Astrocyte (in vitro differentiated cells and primary cell): ENCODE results near the gene CTR9.

Experiments used
- EZH2 ChIP-seq: IDR thresholded peaks from 2 replicates; pipeline ENCODE4 v1.6.1; 2012; ENCODE audit warnings: mild to moderate bottlenecking, low read length, inconsistent platforms; ENCODE audit not compliant: insufficient read depth
- TF ChIP-seq, protein P1 (sequence below): IDR thresholded peaks from 2 replicates; pipeline ENCODE4 v1.5.1; 2011; ENCODE audit warnings: low read depth, mild to moderate bottlenecking, inconsistent platforms, low read length, moderate library complexity; ENCODE audit not compliant: insufficient read depth

DNA sequence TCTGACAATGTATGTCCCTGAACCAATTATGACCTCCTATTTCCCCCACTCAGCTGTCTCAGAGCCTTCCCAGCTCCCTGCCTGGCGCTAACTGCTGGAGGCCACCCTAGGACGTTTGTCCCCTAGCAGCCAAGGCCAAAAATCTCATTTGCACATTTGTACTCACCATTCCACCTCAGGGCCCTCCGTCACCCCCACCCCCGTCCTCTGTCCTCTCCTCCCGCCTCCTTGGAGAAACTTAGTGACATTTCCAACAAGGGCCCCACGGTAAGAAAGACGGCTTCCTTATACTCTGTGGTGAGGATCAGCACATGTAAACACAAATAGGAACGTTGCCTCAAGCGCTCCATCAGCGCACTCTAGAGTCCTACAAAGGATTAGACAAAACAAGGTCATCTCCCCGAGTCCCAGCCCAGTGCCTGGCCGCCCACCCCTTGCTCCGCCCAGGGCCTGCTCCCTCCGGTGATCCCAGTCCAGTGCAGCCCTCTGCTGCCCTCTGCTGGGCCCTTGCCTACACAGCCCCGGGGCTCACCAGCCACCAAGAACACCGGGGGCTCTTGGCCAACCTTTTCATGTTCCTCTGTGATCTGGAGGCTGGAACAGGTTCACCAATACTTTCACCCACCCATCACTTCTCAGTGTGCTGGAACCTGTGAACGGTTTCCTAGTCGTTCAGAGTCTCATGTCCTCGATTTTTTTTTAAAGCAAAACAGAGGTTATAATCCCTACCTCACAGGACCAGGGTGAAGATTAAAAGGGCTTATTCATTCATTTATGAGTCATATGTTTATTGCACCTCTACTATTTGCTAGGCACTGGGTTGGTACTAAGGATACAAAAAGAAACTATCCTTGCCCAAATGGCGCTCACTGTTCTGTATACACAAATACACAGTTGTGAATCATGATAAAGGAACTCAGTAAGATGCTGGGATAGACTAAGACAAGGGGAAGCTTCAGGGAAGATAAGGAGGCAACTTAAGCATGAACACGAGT is 15.3 kb upstream of the CTR9 start:
- TF ChIP-seq, protein P1, sequence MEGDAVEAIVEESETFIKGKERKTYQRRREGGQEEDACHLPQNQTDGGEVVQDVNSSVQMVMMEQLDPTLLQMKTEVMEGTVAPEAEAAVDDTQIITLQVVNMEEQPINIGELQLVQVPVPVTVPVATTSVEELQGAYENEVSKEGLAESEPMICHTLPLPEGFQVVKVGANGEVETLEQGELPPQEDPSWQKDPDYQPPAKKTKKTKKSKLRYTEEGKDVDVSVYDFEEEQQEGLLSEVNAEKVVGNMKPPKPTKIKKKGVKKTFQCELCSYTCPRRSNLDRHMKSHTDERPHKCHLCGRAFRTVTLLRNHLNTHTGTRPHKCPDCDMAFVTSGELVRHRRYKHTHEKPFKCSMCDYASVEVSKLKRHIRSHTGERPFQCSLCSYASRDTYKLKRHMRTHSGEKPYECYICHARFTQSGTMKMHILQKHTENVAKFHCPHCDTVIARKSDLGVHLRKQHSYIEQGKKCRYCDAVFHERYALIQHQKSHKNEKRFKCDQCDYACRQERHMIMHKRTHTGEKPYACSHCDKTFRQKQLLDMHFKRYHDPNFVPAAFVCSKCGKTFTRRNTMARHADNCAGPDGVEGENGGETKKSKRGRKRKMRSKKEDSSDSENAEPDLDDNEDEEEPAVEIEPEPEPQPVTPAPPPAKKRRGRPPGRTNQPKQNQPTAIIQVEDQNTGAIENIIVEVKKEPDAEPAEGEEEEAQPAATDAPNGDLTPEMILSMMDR, result peak; percentile 93
- TF ChIP-seq EZH2, result no peak
